SIG-M5 treated with dmso at 0.1 percent for 504 hours (cell line): ENCODE data around the gene FXN.
"Not testable (repeated sequence)": the region's sequence is repeated elsewhere in the genome, so short reads cannot be mapped to it uniquely, and the experiment has no call there.

Experiments used
- DNase-seq: peaks from one replicate; lab custom pipeline; 2025; ENCODE audit not compliant: unreplicated experiment; lab: John Stamatoyannopoulos, UW

The FXN gene

DNA sequence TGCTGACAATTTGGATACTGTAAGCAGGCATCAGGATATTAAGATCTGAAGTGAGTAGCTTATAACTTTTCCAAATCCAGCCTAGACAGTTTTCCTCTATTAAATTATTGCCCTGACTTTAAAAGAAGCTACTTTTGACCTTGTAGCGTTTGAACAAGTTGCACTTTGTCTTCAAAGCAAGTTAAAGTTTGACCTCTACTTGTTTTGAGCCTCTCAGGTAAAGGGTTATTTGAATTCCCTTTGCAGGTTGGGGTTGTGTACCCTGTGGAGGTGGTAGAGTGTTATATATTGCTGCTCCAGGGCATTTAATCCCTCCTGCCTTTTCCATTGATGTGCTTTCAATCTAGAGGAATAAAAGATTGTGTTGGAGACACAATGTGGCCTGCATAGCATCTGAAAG is 30.1 kb downstream of the FXN start:
- DNase-seq, result no peak

DNA sequence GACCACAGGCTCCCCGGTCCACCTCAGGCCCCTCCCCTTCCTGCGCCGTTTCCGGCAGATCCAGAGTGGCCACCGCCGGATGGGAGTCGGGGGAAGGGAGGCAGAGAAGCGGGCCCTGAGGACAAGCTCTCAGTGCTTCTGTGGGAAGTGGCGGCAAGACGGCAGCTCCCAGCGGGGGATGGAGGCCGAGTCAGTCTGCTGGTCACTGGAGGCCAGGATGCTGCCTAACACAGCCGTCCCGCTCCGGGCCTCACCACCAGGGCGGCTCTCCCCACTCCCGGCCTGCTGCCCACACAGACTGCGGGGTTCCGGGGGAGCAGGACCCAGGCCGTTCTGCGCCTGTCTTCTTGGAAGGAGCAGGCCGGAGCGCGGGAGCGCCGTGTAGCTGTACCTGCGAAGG is 31.4 kb downstream of the FXN start:
- no peak for DNase-seq

DNA sequence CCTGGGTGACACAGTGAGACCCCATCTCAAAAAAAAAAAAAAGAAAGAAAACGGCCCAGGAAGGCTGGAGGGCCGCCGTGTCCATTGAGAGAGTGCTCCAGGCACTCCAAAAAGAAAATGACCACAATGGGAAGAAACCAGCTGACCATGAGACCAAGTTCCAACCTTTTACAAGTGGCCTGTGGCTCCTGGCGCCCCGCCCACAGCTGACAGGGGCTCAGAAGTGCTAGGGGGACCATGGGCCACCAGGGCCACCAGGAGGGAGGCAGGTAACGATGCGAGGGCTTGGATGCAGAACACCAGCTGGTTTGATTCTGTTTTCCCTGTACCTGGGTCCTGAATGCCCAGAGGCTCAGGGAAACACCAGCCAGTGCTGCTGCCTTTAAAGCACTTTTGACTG is 34.6 kb downstream of the FXN start:
- no peak for DNase-seq

DNA sequence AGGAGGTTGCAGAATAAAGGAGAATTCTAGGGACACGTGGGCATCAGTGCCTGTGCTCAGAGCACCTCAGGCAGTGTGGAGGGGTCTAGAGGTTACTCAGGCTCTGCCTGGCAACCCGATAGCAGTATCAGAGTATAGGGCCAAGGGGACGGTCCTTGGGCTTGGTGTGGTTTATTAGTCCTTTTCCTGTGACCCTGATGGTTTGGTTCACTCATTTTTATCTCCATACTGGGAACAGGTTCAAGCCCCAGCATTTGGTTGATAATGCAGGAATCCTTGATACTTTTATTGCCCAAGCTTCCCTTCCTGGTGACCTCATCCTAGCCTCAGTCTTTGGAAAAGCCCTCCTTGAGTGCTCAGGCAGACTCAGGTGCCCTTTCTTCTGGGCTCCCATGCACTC is 35.5 kb downstream of the FXN start:
- DNase-seq, result no peak

- DNase-seq, result no peak
These were observed 37.6 kb downstream of the FXN start for GRCh38 chr9:69073103-69073502.

DNA sequence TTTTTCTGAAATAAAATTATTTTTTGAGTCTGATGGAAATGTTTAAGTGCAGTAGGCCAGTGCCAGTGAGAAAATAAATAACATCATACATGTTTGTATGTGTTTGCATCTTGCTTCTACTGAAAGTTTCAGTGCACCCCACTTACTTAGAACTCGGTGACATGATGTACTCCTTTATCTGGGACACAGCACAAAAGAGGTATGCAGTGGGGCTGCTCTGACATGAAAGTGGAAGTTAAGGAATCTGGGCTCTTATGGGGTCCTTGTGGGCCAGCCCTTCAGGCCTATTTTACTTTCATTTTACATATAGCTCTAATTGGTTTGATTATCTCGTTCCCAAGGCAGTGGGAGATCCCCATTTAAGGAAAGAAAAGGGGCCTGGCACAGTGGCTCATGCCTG is 39.2 kb downstream of the FXN start:
- no peak for DNase-seq

- DNase-seq, result no peak
These were observed 41.0 kb downstream of the FXN start for GRCh38 chr9:69076550-69076949.

GRCh38 chr9:69078069-69078468 is 42.5 kb downstream of the FXN start:
- DNase-seq, result no peak

- DNase-seq, result no peak
These were observed 43.0 kb downstream of the FXN start for GRCh38 chr9:69078581-69078980.

DNA sequence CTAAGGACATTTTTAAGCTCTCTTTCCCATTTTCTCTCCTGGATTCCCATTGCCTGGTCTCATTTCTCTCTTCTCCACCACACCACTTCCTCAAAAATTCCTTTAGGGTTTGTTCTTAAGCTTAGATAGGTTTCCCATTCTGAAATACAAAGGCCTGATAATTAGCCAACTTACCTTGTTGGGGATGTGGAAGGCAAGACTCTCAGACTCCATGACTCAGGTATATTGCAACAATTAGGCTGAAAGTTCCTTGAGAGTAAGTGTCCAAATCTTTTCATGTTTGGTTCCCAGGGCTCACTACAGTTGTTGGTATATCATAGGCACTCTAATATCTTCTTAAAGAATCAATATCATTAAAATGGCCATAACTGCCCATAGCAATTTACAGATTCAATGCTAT is 43.6 kb downstream of the FXN start:
- DNase-seq, result no peak

- DNase-seq, result no peak
These were observed 45.7 kb downstream of the FXN start for GRCh38 chr9:69081261-69081660.

- DNase-seq, result no peak
These were observed 47.8 kb downstream of the FXN start for GRCh38 chr9:69083321-69083720.

- no peak for DNase-seq
These were observed 50.2 kb downstream of the FXN start for GRCh38 chr9:69085569-69086283.

GRCh38 chr9:69086312-69086711 is 50.8 kb downstream of the FXN start:
- DNase-seq, result no peak

DNA sequence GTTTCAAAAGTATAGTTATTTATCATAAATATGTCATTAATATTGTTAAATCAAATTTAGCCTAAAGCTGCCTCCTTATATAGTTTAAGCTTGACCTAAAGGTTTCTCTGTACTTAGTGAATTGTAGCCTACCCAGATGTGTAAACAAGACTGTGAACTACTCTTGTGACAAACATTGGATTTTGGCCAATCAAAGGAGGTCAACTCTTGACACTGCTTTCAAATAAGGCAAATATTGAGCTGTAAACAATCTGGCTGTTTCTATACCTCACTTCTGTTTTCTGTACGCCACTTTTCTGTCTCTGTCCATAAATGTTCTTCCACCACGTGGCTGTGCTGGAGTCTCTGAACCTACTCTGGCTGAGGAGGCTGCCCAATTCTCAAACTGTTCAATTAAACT is 51.2 kb downstream of the FXN start:
- DNase-seq, result no peak

DNA sequence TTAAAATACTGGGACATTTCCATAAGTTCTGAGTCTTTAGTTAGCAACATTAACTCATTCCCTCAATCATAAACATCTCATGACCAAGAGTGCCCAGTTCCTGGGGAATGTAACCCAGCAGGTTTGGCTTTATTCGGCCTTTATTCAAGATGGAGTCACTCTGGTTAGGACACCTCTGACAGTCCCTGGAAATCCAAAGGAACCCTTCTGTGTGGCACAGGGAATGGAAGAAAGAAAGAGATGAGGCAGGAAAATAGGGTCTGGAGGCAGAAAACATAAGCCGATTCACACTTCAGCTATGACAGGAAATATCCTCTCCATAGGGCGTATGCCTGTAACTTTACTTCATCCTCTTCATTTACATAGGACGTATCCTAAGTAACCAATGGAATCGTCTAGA is 53.5 kb downstream of the FXN start:
- DNase-seq, result no peak

DNA sequence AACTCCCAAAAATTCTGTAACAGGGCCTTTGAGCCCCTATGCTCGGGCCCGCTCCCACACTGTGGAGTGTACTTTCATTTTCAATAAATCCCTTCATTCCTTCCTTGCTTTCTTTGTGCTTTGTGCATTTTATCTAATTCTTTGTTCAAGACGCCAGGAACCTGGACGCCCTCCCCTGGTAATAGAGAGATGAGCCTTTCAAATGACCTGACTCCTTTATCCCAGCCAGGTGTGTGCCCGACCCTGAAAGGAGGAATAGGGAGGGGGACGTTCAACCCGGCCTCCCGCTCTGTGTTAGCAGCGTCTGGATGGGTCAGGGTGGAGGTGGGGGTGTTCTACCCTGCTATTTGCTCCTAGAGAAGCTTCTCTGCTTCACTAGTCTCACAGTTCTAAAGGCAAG is 53.9 kb downstream of the FXN start:
- no peak for DNase-seq

GRCh38 chr9:69090140-69090750 is 54.7 kb downstream of the FXN start:
- DNase-seq, result no peak

DNA sequence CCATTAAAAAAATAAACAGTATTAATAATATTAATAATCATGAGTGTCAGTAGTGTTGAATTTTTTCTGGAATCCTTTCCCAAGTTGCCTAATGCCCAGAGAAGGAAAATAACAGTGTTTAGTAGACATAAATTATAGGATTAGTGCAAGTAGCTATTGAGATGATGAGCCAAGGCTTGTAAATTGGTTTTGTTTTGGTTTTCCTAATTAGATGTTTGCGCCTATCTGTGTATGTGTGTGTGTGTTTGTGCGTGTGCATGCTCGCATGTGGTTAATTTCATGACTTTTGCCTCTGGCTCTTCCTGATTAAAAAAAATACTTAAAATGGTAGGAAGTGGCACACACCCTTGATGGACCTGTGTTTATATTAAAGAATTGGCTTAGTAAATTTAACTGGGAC is 55.4 kb downstream of the FXN start:
- DNase-seq, result no peak

- no peak for DNase-seq
These were observed 58.0 kb downstream of the FXN start for GRCh38 chr9:69093471-69094103.

GRCh38 chr9:69094361-69095135 is 59.0 kb downstream of the FXN start:
- DNase-seq, result not testable (repeated sequence)

GRCh38 chr9:69097064-69097463 is 61.5 kb downstream of the FXN start:
- no peak for DNase-seq
